Measurements from ENCODE around the gene EXOG. TPM values are rescaled to one million over a fixed set of nuclear protein-coding genes. Genes with fewer than 3 reads are reported as not detected.

EXOG gene
- total RNA-seq, 1 donor from 2014 or later: 18.4 TPM

DNA sequence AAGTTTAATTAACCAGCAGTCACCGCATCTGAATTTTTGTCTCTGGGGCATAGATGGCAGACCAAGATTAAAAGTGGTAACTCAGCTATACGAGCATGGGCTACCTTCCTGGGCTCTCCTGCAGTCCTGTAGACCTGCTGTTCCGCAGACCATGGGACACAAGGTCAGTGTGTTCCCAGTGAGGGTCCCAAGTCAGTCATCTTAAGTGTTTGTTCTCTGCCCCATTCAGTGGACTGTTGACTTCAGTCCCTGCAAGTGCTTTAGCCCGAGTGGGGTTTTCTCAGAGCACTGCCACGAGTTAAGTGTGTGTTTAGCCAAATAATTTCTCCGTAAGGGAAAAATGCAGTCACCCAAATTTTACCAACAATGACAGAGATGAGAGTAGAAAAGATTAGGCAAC lies 4.9 kb upstream of the EXOG start:
- Mint-ChIP-seq H3K4me3 (ENCODE audit: unreplicated experiment) (no peak overlapping the region), H3K27me3 (ENCODE audit: unreplicated experiment) (no peaks in the 10 kb centered on the region)

DNA sequence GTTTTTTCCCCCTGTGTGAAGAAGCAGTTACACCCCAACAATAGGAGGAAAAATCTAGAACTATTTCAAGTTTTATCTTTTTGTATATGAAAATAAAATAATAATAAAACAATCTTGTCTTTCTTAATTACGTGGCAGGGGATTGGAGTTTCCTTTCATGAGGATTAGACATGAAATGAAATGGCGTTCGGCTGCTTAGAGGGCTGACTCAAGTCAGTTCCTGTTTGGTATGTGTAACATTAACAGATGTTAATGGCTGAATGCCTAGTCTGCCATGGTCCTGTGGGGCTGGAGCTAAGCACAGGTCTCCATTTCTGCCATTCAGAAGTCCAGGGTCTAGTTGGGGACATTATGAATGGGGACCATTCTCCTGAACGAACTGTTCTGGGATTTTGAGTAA lies 3.1 kb upstream of the EXOG start:
- Mint-ChIP-seq H3K4me3 (ENCODE audit: unreplicated experiment) (no peak overlapping the region), H3K27ac (ENCODE audit: unreplicated experiment) (no peak overlapping the region), H3K36me3 (ENCODE audit: unreplicated experiment) (peaks cover 5% of the 10 kb centered on the region), H3K4me1 (ENCODE audit: unreplicated experiment) (peaks cover 9% of the 10 kb centered on the region), H3K9me3 (ENCODE audit: unreplicated experiment) (no peaks in the 10 kb centered on the region), H3K27me3 (ENCODE audit: unreplicated experiment) (no peaks in the 10 kb centered on the region)
- no peak for DNase-seq (ENCODE audit: extremely low spot score, unreplicated experiment)
- TF ChIP-seq, protein P1, sequence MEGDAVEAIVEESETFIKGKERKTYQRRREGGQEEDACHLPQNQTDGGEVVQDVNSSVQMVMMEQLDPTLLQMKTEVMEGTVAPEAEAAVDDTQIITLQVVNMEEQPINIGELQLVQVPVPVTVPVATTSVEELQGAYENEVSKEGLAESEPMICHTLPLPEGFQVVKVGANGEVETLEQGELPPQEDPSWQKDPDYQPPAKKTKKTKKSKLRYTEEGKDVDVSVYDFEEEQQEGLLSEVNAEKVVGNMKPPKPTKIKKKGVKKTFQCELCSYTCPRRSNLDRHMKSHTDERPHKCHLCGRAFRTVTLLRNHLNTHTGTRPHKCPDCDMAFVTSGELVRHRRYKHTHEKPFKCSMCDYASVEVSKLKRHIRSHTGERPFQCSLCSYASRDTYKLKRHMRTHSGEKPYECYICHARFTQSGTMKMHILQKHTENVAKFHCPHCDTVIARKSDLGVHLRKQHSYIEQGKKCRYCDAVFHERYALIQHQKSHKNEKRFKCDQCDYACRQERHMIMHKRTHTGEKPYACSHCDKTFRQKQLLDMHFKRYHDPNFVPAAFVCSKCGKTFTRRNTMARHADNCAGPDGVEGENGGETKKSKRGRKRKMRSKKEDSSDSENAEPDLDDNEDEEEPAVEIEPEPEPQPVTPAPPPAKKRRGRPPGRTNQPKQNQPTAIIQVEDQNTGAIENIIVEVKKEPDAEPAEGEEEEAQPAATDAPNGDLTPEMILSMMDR (IDR thresholded peaks at IDR 0.05): no peak

More for the DNA sequence above, 4.9 kb upstream of the EXOG start:
- no peak for DNase-seq (ENCODE audit: extremely low spot score, unreplicated experiment)
- Mint-ChIP-seq H3K27ac (ENCODE audit: unreplicated experiment) (no peak overlapping the region), H3K4me1 (ENCODE audit: unreplicated experiment) (no peaks in the 10 kb centered on the region), H3K36me3 (ENCODE audit: unreplicated experiment) (peaks cover 4% of the 10 kb centered on the region), H3K9me3 (ENCODE audit: unreplicated experiment) (no peaks in the 10 kb centered on the region)
- TF ChIP-seq, protein P1 (IDR thresholded peaks at IDR 0.05): no peak

DNA sequence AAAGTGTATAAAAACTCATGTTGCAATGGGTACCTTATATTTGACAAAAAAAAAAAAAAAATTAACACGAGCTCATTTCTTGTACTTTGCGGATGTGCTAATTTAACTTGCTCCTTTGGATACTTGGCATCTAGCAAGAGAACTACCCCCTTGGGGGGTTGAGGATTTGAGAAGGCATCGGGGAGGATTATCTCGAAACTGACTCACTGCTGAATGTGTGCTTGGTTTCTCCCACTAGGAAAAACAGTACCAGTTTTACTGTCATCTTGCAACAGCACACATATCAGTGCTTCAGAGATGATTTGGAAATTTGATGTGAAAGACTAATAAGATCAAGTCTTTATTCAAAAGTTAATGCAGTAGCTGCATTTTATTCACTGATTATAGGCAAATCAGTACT lies 891 bp downstream of the EXOG start:
- H3K4me1 Mint-ChIP-seq (ENCODE audit: unreplicated experiment): peaks cover 12% of the 10 kb centered on the region
- peaks cover 14% of the 10 kb centered on the region for H3K36me3 Mint-ChIP-seq (ENCODE audit: unreplicated experiment)
- no peaks in the 10 kb centered on the region for H3K9me3 Mint-ChIP-seq (ENCODE audit: unreplicated experiment)
- H3K27me3 Mint-ChIP-seq (ENCODE audit: unreplicated experiment): no peaks in the 10 kb centered on the region
- H3K27ac Mint-ChIP-seq (ENCODE audit: unreplicated experiment): peak overlapping the region; percentile 91
- H3K4me3 Mint-ChIP-seq (ENCODE audit: unreplicated experiment): peak overlapping the region; percentile 97
- no peak for DNase-seq (ENCODE audit: extremely low spot score, unreplicated experiment)
- TF ChIP-seq, protein P1 (IDR thresholded peaks at IDR 0.05): no peak

DNA sequence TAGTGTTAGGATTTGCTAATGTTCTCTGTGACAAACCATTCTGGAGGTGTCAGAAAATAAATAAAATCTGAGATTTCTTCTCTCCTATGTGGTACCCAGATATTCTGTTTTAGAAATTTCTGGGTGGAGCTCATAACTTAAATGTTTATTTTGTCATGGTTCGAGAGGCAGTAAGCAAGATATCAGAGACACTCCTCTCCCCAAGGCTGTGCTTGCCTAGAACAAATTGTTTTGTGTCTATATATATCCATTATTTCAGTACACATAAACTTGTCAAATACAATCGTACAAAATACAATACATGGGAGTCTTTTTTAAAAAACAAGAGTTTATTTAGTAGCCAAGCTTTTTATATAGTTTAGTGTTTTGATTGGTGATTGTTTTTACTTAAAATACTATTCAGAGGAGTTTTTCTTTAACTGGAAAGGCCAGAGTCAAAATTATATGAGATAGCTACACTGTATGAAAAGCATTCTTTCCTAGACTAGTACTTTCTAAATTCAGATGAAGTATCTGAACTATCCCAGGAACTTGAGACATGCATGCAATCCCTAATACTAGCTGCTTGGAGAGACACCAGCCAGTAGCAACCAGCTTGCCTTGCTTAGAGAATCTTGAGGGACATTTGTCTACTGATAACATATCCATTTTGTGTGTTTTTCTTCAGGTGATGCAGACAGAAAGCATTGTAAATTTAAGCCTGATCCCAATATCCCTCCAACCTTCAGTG lies 4.7 kb downstream of the EXOG start:
- no peak overlapping the region for H3K4me3 Mint-ChIP-seq (ENCODE audit: unreplicated experiment)
- TF ChIP-seq, protein P1 (IDR thresholded peaks at IDR 0.05): no peak
- no peaks in the 10 kb centered on the region for H3K9me3 Mint-ChIP-seq (ENCODE audit: unreplicated experiment)
- H3K4me1 Mint-ChIP-seq (ENCODE audit: unreplicated experiment): peaks cover 12% of the 10 kb centered on the region
- H3K36me3 Mint-ChIP-seq (ENCODE audit: unreplicated experiment): peaks cover 26% of the 10 kb centered on the region
- no peak overlapping the region for H3K27ac Mint-ChIP-seq (ENCODE audit: unreplicated experiment)
- H3K27me3 Mint-ChIP-seq (ENCODE audit: unreplicated experiment): no peaks in the 10 kb centered on the region
- DNase-seq (ENCODE audit: extremely low spot score, unreplicated experiment): no peak

DNA sequence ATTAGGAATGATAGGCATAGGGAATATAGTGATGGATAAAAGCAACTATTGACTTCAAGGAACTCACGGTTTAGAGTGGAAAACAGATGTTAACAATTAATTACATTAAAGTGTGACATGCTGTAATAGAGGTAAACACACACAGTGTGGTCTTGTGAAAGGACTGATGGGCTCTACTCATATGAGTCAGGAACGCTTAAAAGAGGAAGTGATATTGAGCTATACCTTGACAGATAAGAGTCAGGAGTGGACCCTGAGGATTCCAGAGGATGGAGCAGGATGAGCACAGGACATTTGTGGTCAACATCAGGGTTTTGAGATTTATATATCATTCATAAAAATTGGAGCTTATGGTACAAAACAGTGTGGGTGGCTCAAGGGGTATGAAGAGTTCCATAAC lies 11.0 kb downstream of the EXOG start:
- no peak overlapping the region for H3K27ac Mint-ChIP-seq (ENCODE audit: unreplicated experiment)
- TF ChIP-seq, protein P1 (IDR thresholded peaks at IDR 0.05): no peak

More for the DNA sequence above, 11.0 kb downstream of the EXOG start:
- no peak for DNase-seq (ENCODE audit: extremely low spot score, unreplicated experiment)
- Mint-ChIP-seq H3K4me1 (ENCODE audit: unreplicated experiment) (no peaks in the 10 kb centered on the region), H3K9me3 (ENCODE audit: unreplicated experiment) (no peaks in the 10 kb centered on the region), H3K36me3 (ENCODE audit: unreplicated experiment) (peaks cover 35% of the 10 kb centered on the region), H3K4me3 (ENCODE audit: unreplicated experiment) (no peak overlapping the region), H3K27me3 (ENCODE audit: unreplicated experiment) (no peaks in the 10 kb centered on the region)
